ENCODE results near the gene HIRA.

DNA sequence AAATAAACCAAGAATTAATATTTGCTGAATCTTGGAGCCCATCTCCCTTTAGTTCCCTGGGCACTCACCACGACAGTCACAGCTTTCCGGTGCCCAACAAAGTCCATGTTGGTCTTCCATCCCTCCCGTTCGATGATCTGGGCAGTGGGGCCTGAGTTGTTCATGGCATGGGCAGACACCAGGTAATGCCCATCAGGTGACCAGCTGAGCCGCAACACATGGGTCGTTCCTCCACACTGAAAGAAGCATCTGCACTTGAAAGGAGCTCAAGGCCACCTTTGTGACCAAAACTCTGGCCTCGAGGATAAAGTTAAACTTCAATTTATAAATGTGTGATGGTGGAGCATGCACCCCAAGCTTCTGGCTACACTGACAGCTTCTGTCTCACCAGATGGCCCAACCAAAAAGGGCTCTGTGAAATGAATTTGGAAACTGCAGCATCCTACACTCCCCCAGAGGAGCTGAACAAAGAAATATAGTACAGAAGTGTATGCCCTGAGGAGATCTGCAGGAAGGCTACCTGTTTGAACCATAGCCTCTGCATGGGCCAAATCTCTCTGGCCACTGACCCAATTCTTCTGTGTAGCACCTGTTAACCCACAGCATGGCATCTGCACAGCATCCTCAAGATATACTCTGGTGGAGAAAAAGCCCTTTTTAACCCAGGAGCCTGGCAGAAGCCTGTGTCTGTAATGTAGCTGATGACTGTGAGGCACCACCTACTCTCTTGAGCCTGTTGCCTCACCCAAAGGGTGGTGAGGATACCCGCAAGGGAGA lies 37.1 kb downstream of the HIRA start:
- TF ChIP-seq POLR2A (IDR thresholded peaks at IDR 0.05), result no peak
- TF ChIP-seq, protein P1, sequence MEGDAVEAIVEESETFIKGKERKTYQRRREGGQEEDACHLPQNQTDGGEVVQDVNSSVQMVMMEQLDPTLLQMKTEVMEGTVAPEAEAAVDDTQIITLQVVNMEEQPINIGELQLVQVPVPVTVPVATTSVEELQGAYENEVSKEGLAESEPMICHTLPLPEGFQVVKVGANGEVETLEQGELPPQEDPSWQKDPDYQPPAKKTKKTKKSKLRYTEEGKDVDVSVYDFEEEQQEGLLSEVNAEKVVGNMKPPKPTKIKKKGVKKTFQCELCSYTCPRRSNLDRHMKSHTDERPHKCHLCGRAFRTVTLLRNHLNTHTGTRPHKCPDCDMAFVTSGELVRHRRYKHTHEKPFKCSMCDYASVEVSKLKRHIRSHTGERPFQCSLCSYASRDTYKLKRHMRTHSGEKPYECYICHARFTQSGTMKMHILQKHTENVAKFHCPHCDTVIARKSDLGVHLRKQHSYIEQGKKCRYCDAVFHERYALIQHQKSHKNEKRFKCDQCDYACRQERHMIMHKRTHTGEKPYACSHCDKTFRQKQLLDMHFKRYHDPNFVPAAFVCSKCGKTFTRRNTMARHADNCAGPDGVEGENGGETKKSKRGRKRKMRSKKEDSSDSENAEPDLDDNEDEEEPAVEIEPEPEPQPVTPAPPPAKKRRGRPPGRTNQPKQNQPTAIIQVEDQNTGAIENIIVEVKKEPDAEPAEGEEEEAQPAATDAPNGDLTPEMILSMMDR (IDR thresholded peaks at IDR 0.05), result no peak

Data from thyroid gland (tissue), 4 donors.